ENCODE results near the gene ARFIP2. TPM values are rescaled to one million over a fixed set of nuclear protein-coding genes. Genes with fewer than 3 reads are reported as not detected.

Gene ARFIP2
- total RNA-seq, 2 donors from 2014 or later: 56.5 to 56.8 TPM

DNA sequence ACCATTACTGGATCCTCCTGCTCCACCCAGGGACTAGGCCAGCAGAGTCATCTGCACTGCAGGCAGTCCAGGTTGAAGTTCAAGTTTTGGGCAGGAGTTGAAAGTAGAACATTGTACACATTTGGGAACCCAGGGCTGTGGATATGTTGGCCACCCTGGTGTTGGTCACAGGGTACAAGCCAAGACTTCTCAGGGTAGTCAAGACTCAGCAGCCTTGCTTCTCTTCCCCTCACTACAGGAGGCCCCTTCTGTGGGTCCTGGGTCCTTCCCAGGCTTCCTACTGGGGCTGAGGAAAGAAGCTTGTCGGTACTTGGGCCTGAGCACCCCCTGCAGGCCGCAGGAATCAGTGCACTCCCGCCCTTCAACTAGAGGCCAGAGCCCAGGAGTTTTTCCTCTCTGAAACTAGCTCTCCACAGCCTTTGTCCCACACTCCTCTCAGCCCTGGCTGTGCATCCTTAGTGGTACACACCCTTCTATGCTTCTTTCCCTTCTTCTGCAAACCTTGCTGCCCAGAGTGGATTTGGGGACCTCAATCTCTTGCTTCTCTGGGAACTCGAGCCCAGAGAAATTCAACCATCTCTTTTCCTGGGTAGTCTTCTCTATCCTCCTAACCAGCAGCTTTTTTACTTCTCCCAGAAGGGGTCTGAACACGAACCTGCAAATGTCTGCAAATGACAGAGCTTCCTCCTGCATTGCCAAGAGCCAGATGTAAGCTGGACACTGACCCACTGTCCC is 37.7 kb downstream of the ARFIP2 start:
- Mint-ChIP-seq H3K4me1 (peaks cover 6% of the 10 kb centered on the region), H3K9me3 (no peaks in the 10 kb centered on the region), H3K27ac (no peak overlapping the region), H3K27me3 (ENCODE audit: insufficient read depth) (no peaks in the 10 kb centered on the region), H3K4me3 (no peak overlapping the region), H3K36me3 (ENCODE audit: low read depth) (no peaks in the 10 kb centered on the region)
- H3K9me3 ChIP-seq (ENCODE audit: control insufficient read depth, low read length): no peaks in the 10 kb centered on the region
- 14 to 26% methylated on average over 3 to 5 of the region's 5 CpGs for WGBS, 2 experiments (ENCODE audit: insufficient coverage in 1 of 2, insufficient read length in 1 of 2)
- no peak overlapping the region for H3K9ac ChIP-seq (ENCODE audit: extremely low read depth, low read length, poor library complexity, severe bottlenecking)
- peak; percentile 86 for DNase-seq
- H3K4me1 ChIP-seq (ENCODE audit: control insufficient read depth, insufficient read depth, low read length): peaks cover 21% of the 10 kb centered on the region
- no peak overlapping the region for H3K4me3 ChIP-seq (ENCODE audit: low read length)
- no peak overlapping the region for H3K27ac ChIP-seq (ENCODE audit: low read depth, low read length)
- TF ChIP-seq, protein P1, sequence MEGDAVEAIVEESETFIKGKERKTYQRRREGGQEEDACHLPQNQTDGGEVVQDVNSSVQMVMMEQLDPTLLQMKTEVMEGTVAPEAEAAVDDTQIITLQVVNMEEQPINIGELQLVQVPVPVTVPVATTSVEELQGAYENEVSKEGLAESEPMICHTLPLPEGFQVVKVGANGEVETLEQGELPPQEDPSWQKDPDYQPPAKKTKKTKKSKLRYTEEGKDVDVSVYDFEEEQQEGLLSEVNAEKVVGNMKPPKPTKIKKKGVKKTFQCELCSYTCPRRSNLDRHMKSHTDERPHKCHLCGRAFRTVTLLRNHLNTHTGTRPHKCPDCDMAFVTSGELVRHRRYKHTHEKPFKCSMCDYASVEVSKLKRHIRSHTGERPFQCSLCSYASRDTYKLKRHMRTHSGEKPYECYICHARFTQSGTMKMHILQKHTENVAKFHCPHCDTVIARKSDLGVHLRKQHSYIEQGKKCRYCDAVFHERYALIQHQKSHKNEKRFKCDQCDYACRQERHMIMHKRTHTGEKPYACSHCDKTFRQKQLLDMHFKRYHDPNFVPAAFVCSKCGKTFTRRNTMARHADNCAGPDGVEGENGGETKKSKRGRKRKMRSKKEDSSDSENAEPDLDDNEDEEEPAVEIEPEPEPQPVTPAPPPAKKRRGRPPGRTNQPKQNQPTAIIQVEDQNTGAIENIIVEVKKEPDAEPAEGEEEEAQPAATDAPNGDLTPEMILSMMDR (conservative IDR thresholded peaks at IDR 0.05): peak; percentile 91
- H3K36me3 ChIP-seq (ENCODE audit: control insufficient read depth, insufficient read depth, low read length): no peaks in the 10 kb centered on the region
- no peaks in the 10 kb centered on the region for H3K27me3 ChIP-seq (ENCODE audit: control insufficient read depth, insufficient read depth, low read length, poor library complexity, severe bottlenecking)

- DNase-seq: no peak
- peaks cover 21% of the 10 kb centered on the region for H3K4me1 ChIP-seq (ENCODE audit: control insufficient read depth, insufficient read depth, low read length)
- no peaks in the 10 kb centered on the region for H3K9me3 Mint-ChIP-seq
- H3K4me3 ChIP-seq (ENCODE audit: low read length): no peak overlapping the region
- H3K36me3 ChIP-seq (ENCODE audit: control insufficient read depth, insufficient read depth, low read length): no peaks in the 10 kb centered on the region
- no peaks in the 10 kb centered on the region for H3K27me3 ChIP-seq (ENCODE audit: control insufficient read depth, insufficient read depth, low read length, poor library complexity, severe bottlenecking)
- no peak overlapping the region for H3K27ac Mint-ChIP-seq
- H3K4me3 Mint-ChIP-seq: no peak overlapping the region
- TF ChIP-seq, protein P1 (conservative IDR thresholded peaks at IDR 0.05): no peak
- H3K36me3 Mint-ChIP-seq (ENCODE audit: low read depth): no peaks in the 10 kb centered on the region
- 95 to 96% methylated on average over 3 to 4 of the region's 4 CpGs for WGBS, 2 experiments (ENCODE audit: insufficient coverage in 1 of 2, insufficient read length in 1 of 2)
- H3K4me1 Mint-ChIP-seq: peaks cover 6% of the 10 kb centered on the region
- no peaks in the 10 kb centered on the region for H3K9me3 ChIP-seq (ENCODE audit: control insufficient read depth, low read length)
- H3K27ac ChIP-seq (ENCODE audit: low read depth, low read length): no peak overlapping the region
- no peak overlapping the region for H3K9ac ChIP-seq (ENCODE audit: extremely low read depth, low read length, poor library complexity, severe bottlenecking)
- H3K27me3 Mint-ChIP-seq (ENCODE audit: insufficient read depth): no peaks in the 10 kb centered on the region
Observed at GRCh38 chr11:6442441-6442840, 38.7 kb downstream of the ARFIP2 start.

- H3K36me3 Mint-ChIP-seq (ENCODE audit: low read depth): no peaks in the 10 kb centered on the region
- Histone ChIP-seq H3K4me3 (ENCODE audit: low read length) (peak within 1 kb of the TSS; percentile 37), H3K27me3 (ENCODE audit: control insufficient read depth, insufficient read depth, low read length, poor library complexity, severe bottlenecking) (no peaks in the 10 kb centered on the region), H3K9me3 (ENCODE audit: control insufficient read depth, low read length) (no peaks in the 10 kb centered on the region), H3K4me1 (ENCODE audit: control insufficient read depth, insufficient read depth, low read length) (peaks cover 21% of the 10 kb centered on the region), H3K9ac (ENCODE audit: extremely low read depth, low read length, poor library complexity, severe bottlenecking) (no peak within 1 kb of the TSS), H3K36me3 (ENCODE audit: control insufficient read depth, insufficient read depth, low read length) (no peaks in the 10 kb centered on the region), H3K27ac (ENCODE audit: low read depth, low read length) (no peak within 1 kb of the TSS)
- WGBS, 2 experiments (ENCODE audit: insufficient coverage in 1 of 2, insufficient read length in 1 of 2): 53 to 69% methylated on average over 2 to 3 of the region's 3 CpGs
- TF ChIP-seq, protein P1 (conservative IDR thresholded peaks at IDR 0.05): no peak
- no peaks in the 10 kb centered on the region for H3K27me3 Mint-ChIP-seq (ENCODE audit: insufficient read depth)
- peak within 1 kb of the TSS; percentile 37 for H3K4me3 Mint-ChIP-seq
- DNase-seq: no peak
- peak within 1 kb of the TSS; percentile 84 for H3K27ac Mint-ChIP-seq
- peaks cover 3% of the 10 kb centered on the region for H3K4me1 Mint-ChIP-seq
- no peaks in the 10 kb centered on the region for H3K9me3 Mint-ChIP-seq
Observed at GRCh38 chr11:6440906-6441358, 40.2 kb downstream of the ARFIP2 start, which contains the start of gene HPX. TSS of gene HPX (minus strand) at chr11:6440987. CDS start at chr11:6440963, 24 bp downstream.

Measured in endodermal cell (in vitro differentiated cells).